ENCODE results near the gene USP19.

The USP19 gene

GRCh38 chr3:49098429-49098828, 22.2 kb downstream of the USP19 start:
- in situ Hi-C loops (cut with HindIII; ENCODE audit: low sequenced_read_pairs): no loop called here
- DNase-seq (ENCODE audit: low read depth): no peak
- no peak overlapping the region for H3K4me3 ChIP-seq (ENCODE audit: low read depth, low read length)
- TF ChIP-seq CTCF (IDR thresholded peaks at IDR 0.05; ENCODE audit: low read depth, low read length, missing control alignments): no peak

DNA sequence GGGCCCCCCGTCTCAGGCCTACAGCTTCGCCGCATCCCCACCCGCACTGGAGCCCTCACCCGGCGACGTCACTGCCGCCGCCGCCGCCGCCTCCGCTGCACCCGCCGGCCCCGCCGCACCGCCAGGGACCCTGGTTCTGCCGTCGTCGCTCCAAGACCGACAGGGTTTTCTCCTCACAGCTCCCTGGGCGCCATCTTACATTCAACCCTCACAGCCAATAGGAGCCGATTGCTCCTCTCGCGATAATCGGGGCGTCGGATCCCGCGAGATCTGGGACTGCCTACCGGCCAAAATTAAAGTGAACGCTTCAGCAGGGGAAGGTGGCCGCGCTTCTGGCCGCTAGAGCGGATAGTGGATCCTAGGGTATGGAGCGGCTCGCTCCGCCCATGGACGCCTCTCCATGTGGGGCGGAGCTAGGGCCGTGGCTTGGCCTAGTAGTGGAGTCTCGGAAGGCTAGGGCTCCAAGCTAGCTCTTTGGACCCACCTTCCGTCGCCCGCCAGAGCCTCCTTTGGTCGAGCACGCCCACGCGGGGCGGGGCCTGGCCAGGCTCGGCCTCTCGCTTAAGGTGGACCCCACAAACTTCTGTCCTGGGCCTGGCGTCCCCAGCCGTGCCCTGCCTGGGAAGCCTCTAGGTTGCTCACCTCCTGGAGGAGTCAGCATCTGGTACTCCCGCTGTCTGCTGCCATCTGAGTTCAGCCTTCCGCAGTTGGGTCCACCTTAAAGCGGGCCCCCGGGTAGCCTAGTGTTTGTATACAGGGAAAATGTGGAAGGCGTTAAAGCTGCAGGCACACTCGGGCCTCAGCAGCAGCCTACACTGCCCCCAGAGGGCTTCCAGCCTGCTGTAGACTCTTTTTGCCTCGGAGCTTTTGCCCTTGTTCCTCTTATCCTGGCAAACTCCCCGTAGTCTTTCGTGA, 26.5 kb downstream of the USP19 start, which contains the start of gene QRICH1:
Gene QRICH1, minus strand, starts transcription at position 219 of the 915 bp plus-strand sequence. CDS start 17,054 bp downstream, outside the sequence.
- DNase-seq (ENCODE audit: low read depth): peak; percentile 97
- peak; percentile 68 for TF ChIP-seq CTCF (IDR thresholded peaks at IDR 0.05; ENCODE audit: low read depth, low read length, missing control alignments)
- H3K4me3 ChIP-seq (ENCODE audit: low read depth, low read length): peak within 1 kb of the TSS; percentile 75
- in situ Hi-C loops (cut with HindIII; ENCODE audit: low sequenced_read_pairs): no loop called here

GRCh38 chr3:49092938-49093852, 27.4 kb downstream of the USP19 start:
- peak overlapping the region; percentile 75 for H3K4me3 ChIP-seq (ENCODE audit: low read depth, low read length)
- TF ChIP-seq CTCF (IDR thresholded peaks at IDR 0.05; ENCODE audit: low read depth, low read length, missing control alignments): no peak
- peak; percentile 52 for DNase-seq (ENCODE audit: low read depth)
- in situ Hi-C loops (cut with HindIII; ENCODE audit: low sequenced_read_pairs): no loop called here

DNA sequence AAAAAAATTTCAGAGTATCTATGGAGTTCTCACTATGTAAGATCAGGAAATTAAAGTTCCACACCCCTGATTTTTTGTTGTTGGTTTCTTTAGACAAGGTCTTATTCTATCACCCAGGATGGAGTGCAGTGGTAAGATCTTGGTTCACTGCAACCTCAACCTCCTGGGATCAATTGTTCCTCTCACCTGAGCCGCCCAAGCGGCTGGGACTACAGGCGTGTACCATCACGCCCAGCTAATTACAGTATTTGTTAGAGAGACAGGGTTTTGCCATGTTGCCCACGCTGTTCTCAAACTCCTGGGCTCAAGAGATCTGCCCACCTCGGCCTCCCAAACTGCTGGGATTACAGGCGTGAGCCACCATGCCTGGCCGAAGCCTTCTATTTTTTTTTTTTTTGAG, 39.2 kb downstream of the USP19 start:
- TF ChIP-seq CTCF (IDR thresholded peaks at IDR 0.05; ENCODE audit: low read depth, low read length, missing control alignments): no peak
- in situ Hi-C loops (cut with HindIII; ENCODE audit: low sequenced_read_pairs): no loop called here
- H3K4me3 ChIP-seq (ENCODE audit: low read depth, low read length): no peak overlapping the region
- DNase-seq (ENCODE audit: low read depth): no peak

GRCh38 chr3:49079270-49079669, 41.4 kb downstream of the USP19 start:
- TF ChIP-seq CTCF (IDR thresholded peaks at IDR 0.05; ENCODE audit: low read depth, low read length, missing control alignments): no peak
- in situ Hi-C loops (cut with HindIII; ENCODE audit: low sequenced_read_pairs): no loop called here
- no peak overlapping the region for H3K4me3 ChIP-seq (ENCODE audit: low read depth, low read length)
- DNase-seq (ENCODE audit: low read depth): no peak

GRCh38 chr3:49076646-49077045, 44.0 kb downstream of the USP19 start:
- DNase-seq (ENCODE audit: low read depth): no peak
- in situ Hi-C loops (cut with HindIII; ENCODE audit: low sequenced_read_pairs): no loop called here
- H3K4me3 ChIP-seq (ENCODE audit: low read depth, low read length): no peak overlapping the region
- no peak for TF ChIP-seq CTCF (IDR thresholded peaks at IDR 0.05; ENCODE audit: low read depth, low read length, missing control alignments)
